HepG2 (cell line): Measurements from ENCODE around the gene PCDHB2. TPM values are rescaled to one million over a fixed set of nuclear protein-coding genes. Genes with fewer than 3 reads are reported as not detected.
"Not testable (repeated sequence)": the region's sequence is repeated elsewhere in the genome, so short reads cannot be mapped to it uniquely, and the experiment has no call there.

Experiments used
- ATAC-seq: fragments of 200-7000 bp; cut with Tn5 transposase; 3 replicates; pipeline ENCODE4 v1.9.1; 2020; ENCODE audit warnings: mild to moderate bottlenecking, moderate library complexity
- BruUV-seq: library from RNA; stranded (reverse); fragments of 400-500 nt; replicated peaks from 2 replicates; lab custom pipeline; 2021; lab: Mats Ljungman, UMichigan
- CTCF ChIA-PET: fragments of 300-600 bp; formaldehyde crosslinking; extraction: SDS; loops from one replicate; lab custom pipeline; 2021; ENCODE audit warnings: low total read pairs, inconsistent platforms, low intra/inter-chr PET ratio; lab: Yijun Ruan, JAX
- POLR2A ChIA-PET: fragments of 350-600 bp; sonication (Branson Sonifier 250); formaldehyde crosslinking; loops from one replicate; lab custom pipeline; 2020; ENCODE audit warnings: antibody characterized with exemption, inconsistent platforms; lab: Yijun Ruan, JAX
- DNase-seq: peaks from one replicate; pipeline ENCODE4 v3.0.0-alpha.2; 2015; ENCODE audit warnings: low spot score
- FAIRE-seq: peaks from 3 replicates; lab custom pipeline; 2011; peaks lifted over from hg19 to GRCh38; lab: Jason Lieb, UNC
- H2AFZ ChIP-seq: one replicate; pipeline ENCODE4 v1.6.1; 2011; ENCODE audit warnings: low read length, inconsistent platforms
- H3K27ac ChIP-seq: fragments of 300-600 bp; 3 replicates; pipeline ENCODE4 v1.8.0; 2011; ENCODE audit warnings: mixed run types, mild to moderate bottlenecking, mixed read lengths, low read length, inconsistent platforms; ENCODE audit not compliant: insufficient read depth; ENCODE audit errors: extremely low read length
- H3K27me3 ChIP-seq, 2 experiments: fragments of 200-600 bp in 1 of 2; 2 replicates in 1 of 2; 3 replicates in 1 of 2; pipeline versions ENCODE4 v1.6.0 to v1.8.0; 2011; ENCODE audit warnings: low read length in 2 of 2, mild to moderate bottlenecking in 2 of 2, moderate library complexity in 2 of 2, inconsistent platforms in 1 of 2; ENCODE audit not compliant: insufficient read depth in 2 of 2, control insufficient read depth in 1 of 2
- H3K36me3 ChIP-seq, 2 experiments: fragments of 200-600 bp in 1 of 2; replicated peaks in 1 of 2; 2 replicates in 1 of 2; 3 replicates in 1 of 2; pipeline versions ENCODE4 v1.5.1 to v1.8.0; 2011; ENCODE audit warnings: low read length in 2 of 2, inconsistent platforms in 1 of 2; ENCODE audit not compliant: insufficient read depth in 2 of 2, control insufficient read depth in 1 of 2
- H3K4me1 ChIP-seq: 2 replicates; pipeline ENCODE4 v1.5.1; 2012; ENCODE audit warnings: low read length, inconsistent platforms; ENCODE audit not compliant: insufficient read depth
- H3K4me2 ChIP-seq: 2 replicates; pipeline ENCODE4 v1.6.0; 2011; ENCODE audit warnings: low read depth, low read length, inconsistent platforms
- H3K4me3 ChIP-seq, 3 experiments: fragments of 200-600 bp in 1 of 3; sonication (generic), shearing (Covaris generic) in 1 of 3; replicated peaks in 1 of 3; 2 replicates each; pipeline ENCODE4 v1.5.1; 2011 to 2016; ENCODE audit warnings: low read length in 3 of 3, inconsistent platforms in 2 of 3, low read depth in 2 of 3, mild to moderate bottlenecking in 2 of 3, control low read depth in 1 of 3, mixed read lengths in 1 of 3; ENCODE audit not compliant: insufficient read depth in 1 of 3
- H3K79me2 ChIP-seq: one replicate; pipeline ENCODE4 v1.6.1; 2011; ENCODE audit warnings: low read length, inconsistent platforms; ENCODE audit not compliant: insufficient read depth
- H3K9ac ChIP-seq: 2 replicates; pipeline ENCODE4 v1.6.0; 2011; ENCODE audit warnings: mild to moderate bottlenecking, low read depth, low read length, inconsistent platforms; ENCODE audit not compliant: insufficient read depth
- H3K9me3 ChIP-seq: 2 replicates; pipeline ENCODE4 v1.5.1; 2012; ENCODE audit warnings: mild to moderate bottlenecking, low read length
- H4K20me1 ChIP-seq: 2 replicates; pipeline ENCODE4 v1.6.0; 2011; ENCODE audit warnings: inconsistent platforms, mild to moderate bottlenecking, low read length, moderate library complexity; ENCODE audit not compliant: insufficient read depth
- ARID5B ChIP-seq: IDR thresholded peaks from 2 replicates; pipeline ENCODE4 v1.4.0; 2020; ENCODE audit warnings: mild to moderate bottlenecking, missing genetic modification reagents
- ZNF280D ChIP-seq: sonication (generic); formaldehyde crosslinking; IDR thresholded peaks from 2 replicates; pipeline ENCODE4 v1.5.1; 2020; ENCODE audit warnings: mild to moderate bottlenecking, missing genetic modification reagents
- whole genome bisulfite sequencing: methylation state at CpG from one replicate; pipeline ENCODE4 v1.1.6; 2017; ENCODE audit warnings: low lambda C conversion rate; 5-methylcytosine and 5-hydroxymethylcytosine counted together
- in situ Hi-C: cut with HindIII; loops from 2 replicates; pipeline ENCODE4 v1.10.0; 2017; ENCODE audit warnings: low pct_unique_long_range_greater_than_20kb; ENCODE audit not compliant: extremely low pct_ligation_motif_present
- intact Hi-C: fragments of 100-400 bp; cut with micrococcal nuclease; formaldehyde crosslinking; loops from one replicate; pipeline ENCODE4 v1.10.0; 2022; ENCODE audit not compliant: unreplicated experiment
- polyA plus RNA-seq, 8 experiments: library from polyadenylated mRNA; depleted of rRNA in 3 of 8; stranded (reverse) in 7 of 8; unstranded in 1 of 8; fragments of >200 nt; fragmentation: Illumina TruSeq in 4 of 8; extraction: Trizol in 4 of 8; gene quantifications; 2 replicates each; pipeline versions ENCODE4 v1.2.1 to v1.2.3, GENCODE V29; 2011 to 2016; ENCODE audit warnings: low read depth in 4 of 8, missing spikeins in 1 of 8, mixed read lengths in 1 of 8; ENCODE audit not compliant: insufficient read depth in 1 of 8
- total RNA-seq, 5 experiments: library from RNA; depleted of rRNA; stranded (reverse); fragments of >200 nt; fragmentation: Illumina TruSeq; extraction: Trizol; gene quantifications; 2 replicates each; pipeline ENCODE4 v1.2.3, GENCODE V29; 2016; ENCODE audit warnings: low read depth in 1 of 5

Gene PCDHB2
- total and polyA plus RNA-seq, 2 of the 13 experiments (the other 11 are each of a cell fraction or from before 2014, with no cell fraction given), result 7.1 to 7.5 TPM

- CTCF ChIA-PET, result no interaction called here
- intact Hi-C loops, result no loop called here
- no peak overlapping the region for H2AFZ ChIP-seq
Observed at GRCh38 chr5:141101059-141101458, 6.6 kb downstream of the PCDHB2 start.

GRCh38 chr5:141102070-141102469, 7.7 kb downstream of the PCDHB2 start:
- H3K36me3 ChIP-seq, ATAC-seq, FAIRE-seq, H3K27ac ChIP-seq, in situ Hi-C loops, BruUV-seq, POLR2A ChIA-PET, H3K4me3 ChIP-seq, CTCF ChIA-PET, H3K4me2 ChIP-seq, H3K27me3 ChIP-seq, H3K4me1 ChIP-seq, intact Hi-C loops, H3K79me2 ChIP-seq, H2AFZ ChIP-seq, H3K9me3 ChIP-seq, H3K9ac ChIP-seq, DNase-seq, H4K20me1 ChIP-seq: not testable (repeated sequence)
- WGBS, result 91% methylated on average over 24 of the region's 39 CpGs

More at GRCh38 chr5:141101059-141101458, 6.6 kb downstream of the PCDHB2 start:
- Histone ChIP-seq H3K4me3 (no peak overlapping the region), H3K4me2 (no peak overlapping the region), H3K9me3 (no peaks in the 10 kb centered on the region), H3K79me2 (no peaks in the 10 kb centered on the region), H3K4me1 (no peaks in the 10 kb centered on the region; the same call in 1 of the 2 replicates), H3K36me3 (no peaks in the 10 kb centered on the region), H3K27ac (no peak overlapping the region), H3K27me3 (no peaks in the 10 kb centered on the region), H4K20me1 (no peaks in the 10 kb centered on the region), H3K9ac (no peak overlapping the region)
- FAIRE-seq (no peak), ATAC-seq (no peak), DNase-seq (no peak)
- WGBS, result 88% methylated on average over 19 of the region's 20 CpGs
- POLR2A ChIA-PET, result no interaction called here
- no TSS peak for BruUV-seq
- in situ Hi-C loops, result no loop called here
- TF ChIP-seq ZNF280D, result no peak
- TF ChIP-seq ARID5B (CRISPR knock-in tag), result no peak

- H3K4me1 ChIP-seq, ATAC-seq, H3K4me2 ChIP-seq, H3K36me3 ChIP-seq, intact Hi-C loops, POLR2A ChIA-PET, BruUV-seq, H3K79me2 ChIP-seq, DNase-seq, H3K4me3 ChIP-seq, H3K27ac ChIP-seq, H3K9ac ChIP-seq, H3K9me3 ChIP-seq, H2AFZ ChIP-seq, FAIRE-seq, in situ Hi-C loops, H3K27me3 ChIP-seq, H4K20me1 ChIP-seq, CTCF ChIA-PET: not testable (repeated sequence)
- WGBS, result 83% methylated on average over 18 of the region's 38 CpGs
Observed at GRCh38 chr5:141102471-141102870, 8.1 kb downstream of the PCDHB2 start.
